T-helper 1 cell treated with Interleukin-12 subunit alpha and Interleukin-12 subunit beta and Interleukin-4 antibody, amounts not matched to agents 30 μg/mL and 1 μg/mL, for 36 hours (primary cell): ENCODE data around the gene XRCC5.

Source experiments
- H3K27ac Mint-ChIP-seq: one replicate; pipeline ENCODE4 v1.8.0; 2021; ENCODE audit warnings: mild to moderate bottlenecking, mixed read lengths
- H3K27me3 Mint-ChIP-seq: one replicate; pipeline ENCODE4 v1.8.0; 2021; ENCODE audit warnings: low read depth, mixed read lengths
- H3K36me3 Mint-ChIP-seq: one replicate; pipeline ENCODE4 v1.8.0; 2021; ENCODE audit warnings: low read depth, mixed read lengths
- H3K4me1 Mint-ChIP-seq: one replicate; pipeline ENCODE4 v1.8.0; 2021; ENCODE audit warnings: low read depth, mixed read lengths
- H3K4me3 Mint-ChIP-seq: one replicate; pipeline ENCODE4 v1.8.0; 2021; ENCODE audit warnings: mild to moderate bottlenecking, moderate library complexity, mixed read lengths
- H3K9me3 Mint-ChIP-seq: one replicate; pipeline ENCODE4 v1.8.0; 2021; ENCODE audit warnings: mixed read lengths

Gene XRCC5

DNA sequence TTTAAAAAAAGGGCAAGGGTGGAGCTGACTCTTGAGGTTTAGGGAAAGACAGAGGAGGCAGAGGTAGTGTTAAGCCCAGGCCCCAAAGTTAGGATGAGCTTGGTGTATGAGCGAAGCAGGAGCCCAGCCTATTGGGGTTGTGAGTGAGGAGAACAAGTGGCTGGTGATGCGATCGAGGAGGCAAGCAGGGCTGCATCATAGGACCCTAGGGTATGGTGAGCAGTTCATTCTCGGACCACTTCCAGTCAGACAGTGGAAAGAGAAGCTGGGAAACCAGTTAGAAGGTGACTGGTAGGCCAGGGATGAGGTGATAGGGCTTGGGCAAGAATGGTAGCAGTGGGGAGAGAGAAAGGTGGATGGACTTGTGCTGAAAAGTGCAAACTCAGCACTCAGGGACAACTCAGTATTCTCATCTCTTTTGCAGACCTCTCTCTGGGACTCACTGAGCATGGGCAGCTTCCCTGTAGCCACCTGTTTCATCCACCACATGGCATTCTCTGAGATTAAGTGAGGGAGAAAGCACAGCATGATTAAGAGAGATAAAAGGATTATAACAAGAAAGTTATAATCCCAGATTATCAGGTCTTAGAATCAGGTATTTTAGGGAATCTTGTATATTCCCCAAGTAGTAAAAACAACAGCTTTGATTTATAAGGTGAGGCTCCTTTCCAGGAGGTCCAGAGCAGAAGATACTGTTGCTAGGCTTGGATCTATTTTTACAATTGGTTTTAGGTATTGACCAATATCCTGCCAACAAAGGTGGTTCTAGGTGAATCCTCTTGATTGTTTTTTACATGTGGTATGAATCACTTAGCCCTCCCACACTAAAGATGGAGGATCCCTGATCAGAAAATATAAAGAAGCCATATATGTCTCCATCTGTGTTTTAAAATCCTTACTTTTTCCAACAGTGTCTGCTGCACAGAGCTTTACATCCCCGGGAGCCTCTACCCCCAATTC is 38.3 kb downstream of the XRCC5 start:
- no peaks in the 10 kb centered on the region for H3K27me3 Mint-ChIP-seq
- H3K9me3 Mint-ChIP-seq: no peaks in the 10 kb centered on the region
- peaks cover 50% of the 10 kb centered on the region for H3K36me3 Mint-ChIP-seq
- H3K4me3 Mint-ChIP-seq: no peak overlapping the region
- H3K4me1 Mint-ChIP-seq: peaks cover 17% of the 10 kb centered on the region
- no peak overlapping the region for H3K27ac Mint-ChIP-seq

DNA sequence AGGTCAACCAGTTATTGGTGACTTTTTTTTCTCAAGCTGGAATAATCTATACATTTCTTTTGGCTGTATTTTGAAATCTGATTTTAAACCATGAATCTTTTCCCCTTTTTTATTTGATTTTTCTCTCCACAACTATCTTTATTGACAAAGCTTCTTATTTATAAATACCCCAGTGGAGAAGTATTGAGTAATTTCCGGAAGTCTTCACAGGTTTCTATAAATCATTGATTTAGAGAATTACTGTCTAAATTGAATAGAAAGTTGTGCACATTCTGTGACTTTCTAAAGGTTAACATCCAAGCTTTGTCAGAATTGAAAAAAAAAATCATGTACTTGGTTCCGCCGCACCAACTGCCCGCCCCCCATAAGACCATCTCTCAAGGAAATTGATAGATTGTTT is 39.8 kb downstream of the XRCC5 start:
- H3K4me1 Mint-ChIP-seq: peaks cover 15% of the 10 kb centered on the region
- H3K27me3 Mint-ChIP-seq: no peaks in the 10 kb centered on the region
- no peak overlapping the region for H3K27ac Mint-ChIP-seq
- H3K4me3 Mint-ChIP-seq: no peak overlapping the region
- peaks cover 51% of the 10 kb centered on the region for H3K36me3 Mint-ChIP-seq
- H3K9me3 Mint-ChIP-seq: no peaks in the 10 kb centered on the region

DNA sequence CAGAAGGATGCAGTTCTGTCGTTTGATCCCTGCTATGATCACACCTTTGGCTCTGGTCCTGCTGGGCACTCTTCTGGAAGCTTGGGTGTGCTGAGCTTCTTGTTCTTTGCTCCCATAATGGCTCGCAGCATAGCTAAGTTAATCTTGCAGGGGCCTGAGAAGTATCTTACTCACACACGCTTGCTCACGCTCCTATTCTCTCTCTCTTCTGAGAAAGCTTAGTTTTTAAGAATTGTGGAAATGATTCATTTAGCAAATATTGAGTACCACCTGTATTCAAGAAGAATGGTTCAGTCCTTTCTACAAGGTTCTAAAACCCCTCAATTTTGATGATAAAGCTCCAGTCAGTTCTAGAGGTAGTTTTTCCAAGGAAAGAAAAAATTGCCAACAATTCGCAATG is 40.6 kb downstream of the XRCC5 start:
- Mint-ChIP-seq H3K27me3 (no peaks in the 10 kb centered on the region), H3K27ac (no peak overlapping the region), H3K4me3 (no peak overlapping the region), H3K36me3 (peaks cover 54% of the 10 kb centered on the region), H3K9me3 (no peaks in the 10 kb centered on the region), H3K4me1 (peaks cover 15% of the 10 kb centered on the region)

DNA sequence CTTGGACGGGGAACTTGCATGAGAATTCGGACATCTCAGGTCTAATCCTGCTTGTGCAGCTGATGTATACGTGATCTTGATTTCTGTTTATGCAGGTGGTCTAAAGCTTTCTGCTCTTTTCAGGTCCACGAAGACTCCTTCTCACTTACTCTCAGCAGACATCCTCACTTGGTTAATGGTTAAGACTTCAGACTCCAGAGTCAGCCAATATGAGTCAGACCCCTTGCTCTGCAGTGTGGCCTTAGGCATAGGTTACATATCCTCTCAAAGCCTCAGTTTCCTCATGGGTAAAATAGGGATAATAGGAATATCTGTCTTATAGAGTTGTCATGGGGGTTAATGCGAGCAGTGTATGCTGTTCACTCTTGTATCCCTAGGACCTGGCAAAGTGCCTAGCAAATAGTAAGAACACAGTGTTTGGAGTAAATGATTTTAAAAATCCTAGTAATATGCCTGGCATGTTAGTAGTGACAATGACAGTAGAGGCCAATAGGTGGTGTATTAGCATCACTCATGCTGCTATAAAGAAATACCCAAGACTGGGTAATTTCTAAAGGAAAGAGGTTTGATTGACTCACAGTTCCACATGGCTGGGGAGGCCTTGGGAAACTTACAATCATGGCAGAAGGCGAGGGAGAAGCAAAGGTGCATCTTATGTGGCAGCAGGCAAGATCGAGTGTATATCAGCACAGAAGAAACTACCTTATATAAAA is 42.3 kb downstream of the XRCC5 start:
- Mint-ChIP-seq H3K36me3 (peaks cover 58% of the 10 kb centered on the region), H3K4me1 (peaks cover 15% of the 10 kb centered on the region), H3K27me3 (no peaks in the 10 kb centered on the region), H3K9me3 (no peaks in the 10 kb centered on the region), H3K27ac (no peak overlapping the region), H3K4me3 (no peak overlapping the region)

DNA sequence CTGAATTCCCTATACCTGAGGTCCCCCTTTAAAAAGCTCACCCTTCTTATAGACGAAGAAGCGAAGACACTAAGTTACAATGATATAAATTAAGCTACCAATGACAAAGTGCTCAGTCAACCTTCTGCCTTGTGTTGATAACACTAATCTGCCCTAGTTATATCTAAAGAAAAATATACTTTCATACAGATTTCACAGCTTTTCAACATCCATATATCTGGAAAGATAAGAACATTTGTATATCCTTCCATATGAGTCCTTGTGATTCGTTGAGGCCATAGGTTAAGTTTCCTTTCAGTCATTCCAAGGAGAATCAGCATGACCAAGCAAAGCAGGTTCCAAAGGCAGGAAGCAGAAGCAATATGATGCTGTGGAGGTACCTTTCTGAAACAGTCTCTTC is 46.8 kb downstream of the XRCC5 start:
- no peaks in the 10 kb centered on the region for H3K27me3 Mint-ChIP-seq
- H3K9me3 Mint-ChIP-seq: no peaks in the 10 kb centered on the region
- peaks cover 53% of the 10 kb centered on the region for H3K36me3 Mint-ChIP-seq
- H3K27ac Mint-ChIP-seq: no peak overlapping the region
- H3K4me3 Mint-ChIP-seq: no peak overlapping the region
- peaks cover 22% of the 10 kb centered on the region for H3K4me1 Mint-ChIP-seq

DNA sequence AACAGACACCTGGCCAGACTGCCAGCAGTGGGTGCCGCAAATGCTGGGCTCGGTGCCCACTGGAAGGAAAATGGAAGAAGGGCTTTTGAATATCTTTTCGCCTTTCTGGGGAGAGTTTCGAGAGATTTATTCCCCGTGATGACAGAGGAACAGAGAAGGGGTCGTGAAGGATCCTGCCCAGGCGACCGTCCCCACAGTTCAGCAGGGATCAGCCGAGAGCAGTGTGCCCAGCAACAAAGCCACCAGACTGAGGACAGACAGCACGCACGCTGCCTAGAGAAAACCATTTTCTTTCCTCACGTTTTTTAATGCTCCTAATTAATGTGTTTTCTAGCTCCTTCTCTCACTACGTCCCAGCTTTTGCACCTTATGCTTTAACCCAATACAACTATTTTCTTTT is 47.7 kb downstream of the XRCC5 start:
- peaks cover 47% of the 10 kb centered on the region for H3K36me3 Mint-ChIP-seq
- no peaks in the 10 kb centered on the region for H3K9me3 Mint-ChIP-seq
- H3K4me1 Mint-ChIP-seq: peaks cover 21% of the 10 kb centered on the region
- H3K27ac Mint-ChIP-seq: no peak overlapping the region
- no peaks in the 10 kb centered on the region for H3K27me3 Mint-ChIP-seq
- H3K4me3 Mint-ChIP-seq: no peak overlapping the region

DNA sequence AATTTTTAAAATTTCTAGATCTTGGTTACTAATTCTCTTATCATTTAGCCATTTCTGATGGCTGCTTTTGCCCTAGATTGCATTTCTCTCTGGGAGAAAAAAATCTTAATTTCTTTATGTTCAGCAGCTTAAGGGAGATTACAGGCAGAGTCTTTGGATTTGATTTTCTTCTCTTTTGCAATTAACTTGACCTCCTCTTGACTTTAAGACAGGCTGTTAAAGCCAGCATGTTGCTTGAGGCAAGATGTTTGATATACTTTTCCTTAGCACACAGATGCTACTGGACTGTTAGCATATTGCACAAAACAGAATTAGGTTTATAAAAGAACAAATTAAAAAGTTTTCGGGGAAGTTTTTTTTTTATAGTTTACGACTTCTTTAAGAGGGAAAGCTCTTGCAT is 50.0 kb downstream of the XRCC5 start:
- Mint-ChIP-seq H3K4me1 (peaks cover 21% of the 10 kb centered on the region), H3K27ac (no peak overlapping the region), H3K27me3 (no peaks in the 10 kb centered on the region), H3K4me3 (no peak overlapping the region), H3K9me3 (no peaks in the 10 kb centered on the region), H3K36me3 (peaks cover 55% of the 10 kb centered on the region)

DNA sequence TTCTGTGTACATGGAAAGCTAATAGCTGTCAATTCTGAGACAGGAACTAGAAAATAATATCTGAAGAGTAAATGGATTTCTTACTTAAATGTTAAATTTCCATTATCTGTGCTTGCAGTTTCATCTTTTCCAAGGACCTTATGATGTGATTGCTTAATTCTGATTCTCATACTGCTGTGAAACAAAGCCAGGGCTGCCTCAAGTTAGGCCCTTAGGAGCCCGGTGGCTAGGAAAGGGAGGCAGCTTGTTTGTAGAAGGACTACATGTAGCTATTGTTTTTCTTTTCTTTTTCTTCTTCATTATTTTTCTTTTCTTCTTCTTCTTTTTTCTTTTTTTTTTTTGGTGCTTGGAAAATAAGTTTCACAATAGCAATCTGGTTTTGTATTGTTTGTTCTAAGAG is 50.5 kb downstream of the XRCC5 start:
- no peaks in the 10 kb centered on the region for H3K27me3 Mint-ChIP-seq
- H3K4me3 Mint-ChIP-seq: no peak overlapping the region
- H3K27ac Mint-ChIP-seq: no peak overlapping the region
- no peaks in the 10 kb centered on the region for H3K9me3 Mint-ChIP-seq
- peaks cover 55% of the 10 kb centered on the region for H3K36me3 Mint-ChIP-seq
- peaks cover 24% of the 10 kb centered on the region for H3K4me1 Mint-ChIP-seq

DNA sequence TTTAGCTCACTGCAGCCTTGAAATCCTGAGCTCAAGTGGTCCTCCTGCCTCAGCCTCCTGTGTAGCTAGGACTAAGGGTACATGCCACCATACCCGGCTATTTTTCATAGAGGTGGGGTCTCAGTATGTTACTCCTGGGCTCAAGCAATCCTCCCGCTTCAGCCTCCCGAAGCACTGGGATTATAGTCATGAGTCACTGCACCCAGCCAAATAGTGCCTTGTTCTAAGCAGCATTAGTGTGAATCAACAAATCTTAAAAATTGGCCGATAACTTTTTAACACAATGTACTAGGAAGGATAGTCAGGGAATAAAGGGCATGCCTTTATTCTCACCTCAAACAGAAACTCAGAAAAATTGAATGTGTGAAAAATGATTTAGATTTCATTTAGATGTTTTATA is 51.6 kb downstream of the XRCC5 start:
- peaks cover 57% of the 10 kb centered on the region for H3K36me3 Mint-ChIP-seq
- H3K27me3 Mint-ChIP-seq: no peaks in the 10 kb centered on the region
- no peak overlapping the region for H3K4me3 Mint-ChIP-seq

DNA sequence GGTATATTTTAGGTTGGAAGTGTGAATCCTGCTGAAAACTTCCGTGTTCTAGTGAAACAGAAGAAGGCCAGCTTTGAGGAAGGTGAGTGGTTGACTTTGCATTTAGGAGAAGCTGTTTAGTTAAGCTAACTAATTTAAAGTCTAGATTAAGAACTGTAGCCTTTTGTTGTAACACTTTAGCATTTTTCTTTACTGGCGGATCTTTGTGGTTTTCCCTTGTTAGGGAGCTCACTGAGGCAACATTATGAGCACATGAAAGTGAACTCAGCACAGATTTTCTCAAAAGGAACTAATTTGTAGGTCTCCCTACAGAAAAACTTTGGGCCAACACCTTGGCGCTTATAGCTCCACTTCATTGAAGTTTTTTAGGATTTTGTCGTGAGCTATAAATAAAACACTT is 52.8 kb downstream of the XRCC5 start:
- H3K4me1 Mint-ChIP-seq: peaks cover 28% of the 10 kb centered on the region
- H3K27ac Mint-ChIP-seq: no peak overlapping the region
- H3K36me3 Mint-ChIP-seq: peaks cover 58% of the 10 kb centered on the region
- H3K4me3 Mint-ChIP-seq: no peak overlapping the region
- no peaks in the 10 kb centered on the region for H3K27me3 Mint-ChIP-seq
- H3K9me3 Mint-ChIP-seq: no peaks in the 10 kb centered on the region

More for the DNA sequence above, 51.6 kb downstream of the XRCC5 start:
- Mint-ChIP-seq H3K4me1 (peaks cover 26% of the 10 kb centered on the region), H3K27ac (no peak overlapping the region), H3K9me3 (no peaks in the 10 kb centered on the region)

DNA sequence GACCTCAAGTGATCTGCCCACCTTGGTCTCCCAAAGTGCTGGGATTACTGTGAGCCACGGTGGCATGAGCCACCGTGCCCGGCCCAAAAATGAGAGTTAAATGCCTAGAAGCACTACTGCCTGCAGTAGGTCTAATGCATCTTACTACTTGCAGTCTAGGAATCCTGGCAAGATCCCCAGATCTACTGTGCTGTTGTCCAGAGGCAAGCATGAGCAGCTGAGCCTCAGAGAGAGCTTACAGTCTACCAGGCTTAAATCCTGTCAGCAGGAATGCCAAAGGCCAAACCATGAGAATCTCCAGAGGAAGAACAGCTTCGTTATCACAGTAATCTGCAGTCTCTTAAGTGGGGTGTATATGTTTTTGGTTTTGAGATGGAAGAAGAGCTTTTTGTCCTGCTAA is 54.4 kb downstream of the XRCC5 start:
- peaks cover 19% of the 10 kb centered on the region for H3K4me1 Mint-ChIP-seq
- peaks cover 55% of the 10 kb centered on the region for H3K36me3 Mint-ChIP-seq
- no peaks in the 10 kb centered on the region for H3K9me3 Mint-ChIP-seq
- H3K27me3 Mint-ChIP-seq: no peaks in the 10 kb centered on the region
- no peak overlapping the region for H3K4me3 Mint-ChIP-seq
- peak overlapping the region; percentile 20 for H3K27ac Mint-ChIP-seq

DNA sequence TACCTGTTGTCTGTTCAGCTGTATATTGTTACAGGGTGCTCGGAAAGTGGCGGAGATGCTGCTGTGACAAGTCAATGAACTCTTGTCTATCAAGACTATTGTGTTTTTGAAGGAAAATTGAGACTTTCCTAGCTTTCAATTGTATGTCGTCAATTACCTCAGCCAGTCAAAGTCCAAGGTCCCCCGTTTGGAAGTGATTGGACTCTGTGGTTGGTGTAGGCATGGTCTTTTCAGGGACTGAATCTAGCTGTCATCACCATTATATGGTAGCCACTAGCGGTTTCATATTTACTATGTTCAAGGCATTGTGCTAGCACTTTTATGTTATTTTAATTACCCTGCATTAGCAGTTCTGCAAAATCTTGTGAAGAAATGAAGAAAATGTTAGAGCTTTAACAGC is 54.9 kb downstream of the XRCC5 start:
- Mint-ChIP-seq H3K4me1 (peaks cover 20% of the 10 kb centered on the region), H3K9me3 (no peaks in the 10 kb centered on the region), H3K27ac (no peak overlapping the region), H3K27me3 (no peaks in the 10 kb centered on the region), H3K4me3 (no peak overlapping the region), H3K36me3 (peaks cover 58% of the 10 kb centered on the region)

DNA sequence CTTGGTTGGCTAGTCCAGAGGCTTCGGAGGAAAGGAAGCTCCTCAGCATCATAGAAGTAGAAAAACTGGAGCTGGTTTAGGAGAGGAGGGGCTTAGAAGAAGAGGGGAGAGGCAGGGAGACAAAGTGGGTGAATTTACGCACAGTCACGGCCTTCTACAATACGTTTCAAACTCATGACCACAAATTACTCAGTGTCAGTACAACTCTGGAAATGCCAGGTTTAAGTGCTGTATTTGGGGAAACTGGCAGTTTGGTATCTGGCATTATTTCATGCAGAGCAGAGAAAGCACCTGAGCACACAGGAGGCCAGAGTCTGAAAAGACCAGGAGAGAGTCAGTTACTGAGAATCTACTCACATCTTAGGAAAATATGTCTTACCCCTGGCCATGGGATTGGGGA is 55.4 kb downstream of the XRCC5 start:
- Mint-ChIP-seq H3K4me1 (peaks cover 18% of the 10 kb centered on the region), H3K36me3 (peaks cover 55% of the 10 kb centered on the region), H3K27ac (no peak overlapping the region)

DNA sequence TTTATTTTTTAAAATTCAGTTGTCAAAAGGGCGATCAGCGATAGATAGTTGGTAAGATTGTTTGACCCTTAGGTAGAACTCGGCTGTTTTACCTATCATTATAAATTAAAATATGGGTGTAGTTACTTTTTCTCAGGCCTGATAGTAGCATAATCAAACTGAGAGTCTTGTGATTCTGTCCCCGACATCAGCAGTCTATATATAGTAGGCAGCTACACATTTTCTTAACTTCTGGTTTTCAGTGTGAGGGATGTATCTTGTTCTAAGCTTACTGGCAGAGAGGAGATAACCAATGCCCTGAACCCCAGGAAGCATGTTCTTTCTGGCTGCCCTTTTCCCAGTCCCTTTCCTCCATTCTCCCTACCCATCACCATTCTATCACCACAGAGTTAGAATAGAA is 56.6 kb downstream of the XRCC5 start:
- H3K4me1 Mint-ChIP-seq: peaks cover 13% of the 10 kb centered on the region
- H3K9me3 Mint-ChIP-seq: no peaks in the 10 kb centered on the region
- H3K36me3 Mint-ChIP-seq: peaks cover 53% of the 10 kb centered on the region
- no peak overlapping the region for H3K4me3 Mint-ChIP-seq
- H3K27me3 Mint-ChIP-seq: no peaks in the 10 kb centered on the region
- peak overlapping the region; percentile 1 for H3K27ac Mint-ChIP-seq

More for the DNA sequence above, 55.4 kb downstream of the XRCC5 start:
- H3K4me3 Mint-ChIP-seq: no peak overlapping the region
- no peaks in the 10 kb centered on the region for H3K27me3 Mint-ChIP-seq
- H3K9me3 Mint-ChIP-seq: no peaks in the 10 kb centered on the region

DNA sequence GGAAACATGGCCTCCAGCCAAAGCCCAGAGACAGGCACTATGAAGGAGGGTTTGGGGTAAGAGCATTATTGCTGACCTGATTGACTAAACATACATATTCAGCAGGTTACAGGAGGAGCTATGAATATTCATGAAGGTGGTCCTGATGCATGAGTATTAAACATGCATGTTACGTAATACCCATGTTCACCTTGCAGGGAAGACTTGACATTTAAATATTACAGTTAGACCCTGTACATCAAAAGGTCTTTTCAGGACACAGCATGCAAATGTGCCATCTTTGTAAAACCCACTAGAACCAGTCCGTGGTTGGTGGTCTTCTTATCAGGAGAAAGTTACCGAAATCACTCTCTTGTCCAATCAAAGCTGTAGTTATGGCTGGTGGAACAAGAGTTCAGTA is 59.9 kb downstream of the XRCC5 start:
- peaks cover 49% of the 10 kb centered on the region for H3K36me3 Mint-ChIP-seq
- H3K4me3 Mint-ChIP-seq: no peak overlapping the region
- H3K9me3 Mint-ChIP-seq: no peaks in the 10 kb centered on the region
- no peaks in the 10 kb centered on the region for H3K27me3 Mint-ChIP-seq
- peaks cover 12% of the 10 kb centered on the region for H3K4me1 Mint-ChIP-seq
- no peak overlapping the region for H3K27ac Mint-ChIP-seq
